WTC11 (cell line): ENCODE data around the gene SMYD3. TPM values are rescaled to one million over a fixed set of nuclear protein-coding genes. Genes with fewer than 3 reads are reported as not detected.

Source experiments
- ATAC-seq: fragments of 200-7000 bp; cut with Tn5 transposase; 2 replicates; pipeline ENCODE4 v1.10.0; 2021; ENCODE audit warnings: mild to moderate bottlenecking, moderate library complexity
- CTCF ChIA-PET: fragments of 300-600 bp; sonication (Branson Sonifier 250); formaldehyde crosslinking; loops from one replicate; lab custom pipeline; 2021; ENCODE audit warnings: antibody characterized with exemption; lab: Charles Lee
- POLR2A ChIA-PET: fragments of 350-600 bp; sonication (Branson Sonifier 250); formaldehyde crosslinking; loops from one replicate; lab custom pipeline; 2021; ENCODE audit warnings: antibody characterized with exemption; lab: Charles Lee
- DNase-seq: peaks from one replicate; pipeline ENCODE4 v3.0.0; 2021; ENCODE audit warnings: low spot score
- H3K27ac Mint-ChIP-seq: 2 replicates; pipeline ENCODE4 v1.8.0; 2021; ENCODE audit warnings: mixed read lengths
- H3K27me3 Mint-ChIP-seq: 2 replicates; pipeline ENCODE4 v1.8.0; 2021; ENCODE audit warnings: low read depth, mild to moderate bottlenecking, moderate library complexity, mixed read lengths
- H3K36me3 Mint-ChIP-seq: 2 replicates; pipeline ENCODE4 v1.8.0; 2021; ENCODE audit warnings: mixed read lengths
- H3K4me1 Mint-ChIP-seq: 2 replicates; pipeline ENCODE4 v1.8.0; 2022; ENCODE audit warnings: mixed read lengths
- H3K4me3 Mint-ChIP-seq: 2 replicates; pipeline ENCODE4 v1.8.0; 2021; ENCODE audit warnings: mild to moderate bottlenecking, moderate library complexity, mixed read lengths
- H3K9me3 Mint-ChIP-seq: 2 replicates; pipeline ENCODE4 v1.8.0; 2021; ENCODE audit warnings: mixed read lengths
- ARID4B ChIP-seq: sonication (generic); formaldehyde crosslinking; IDR thresholded peaks from 2 replicates; pipeline ENCODE4 v1.8.0; 2023; ENCODE audit warnings: missing genetic modification reagents, mild to moderate bottlenecking, borderline replicate concordance
- ERG ChIP-seq: fragments of 250-450 bp; sonication (Bioruptor Pico); IDR thresholded peaks from 2 replicates; pipeline ENCODE4 v1.8.0; 2021; ENCODE audit warnings: mild to moderate bottlenecking
- FOXK1 ChIP-seq: sonication (generic); formaldehyde crosslinking; IDR thresholded peaks from 2 replicates; pipeline ENCODE4 v1.8.0; 2022; ENCODE audit warnings: mild to moderate bottlenecking, moderate library complexity, missing genetic modification reagents
- GABPB1 ChIP-seq: sonication (generic); formaldehyde crosslinking; IDR thresholded peaks from 2 replicates; pipeline ENCODE4 v1.8.1; 2023; ENCODE audit warnings: mild to moderate bottlenecking, missing genetic modification reagents
- HMGA2 ChIP-seq: fragments of 250-450 bp; sonication (Bioruptor Pico); IDR thresholded peaks from 2 replicates; pipeline ENCODE4 v1.4.0; 2021; ENCODE audit warnings: mild to moderate bottlenecking, moderate library complexity
- MAX ChIP-seq: sonication (generic); formaldehyde crosslinking; IDR thresholded peaks from 2 replicates; pipeline ENCODE4 v1.8.0; 2022; ENCODE audit warnings: mild to moderate bottlenecking, missing genetic modification reagents
- MLX ChIP-seq: sonication (generic); formaldehyde crosslinking; IDR thresholded peaks from 2 replicates; pipeline ENCODE4 v1.8.1; 2023; ENCODE audit warnings: mild to moderate bottlenecking, missing genetic modification reagents, moderate library complexity
- MXD4 ChIP-seq: fragments of 250-450 bp; sonication (Bioruptor Pico); IDR thresholded peaks from 2 replicates; pipeline ENCODE4 v1.8.0; 2021; ENCODE audit warnings: mild to moderate bottlenecking, moderate library complexity, borderline replicate concordance
- MYBL2 ChIP-seq: sonication (generic); formaldehyde crosslinking; IDR thresholded peaks from 2 replicates; pipeline ENCODE4 v1.8.1; 2023; ENCODE audit warnings: mild to moderate bottlenecking, moderate library complexity, missing genetic modification reagents
- NFATC4 ChIP-seq: fragments of 250-450 bp; sonication (Bioruptor Pico); IDR thresholded peaks from 2 replicates; pipeline ENCODE4 v1.9.0; 2021; ENCODE audit warnings: mild to moderate bottlenecking
- OVOL2 ChIP-seq: fragments of 250-450 bp; sonication (Bioruptor Pico); IDR thresholded peaks from 2 replicates; pipeline ENCODE4 v1.9.0; 2021; ENCODE audit warnings: mild to moderate bottlenecking, borderline replicate concordance
- PREB ChIP-seq: sonication (generic); formaldehyde crosslinking; IDR thresholded peaks from 2 replicates; pipeline ENCODE4 v1.8.1; 2022; ENCODE audit warnings: mild to moderate bottlenecking, missing genetic modification reagents, moderate library complexity, borderline replicate concordance
- PRRX2 ChIP-seq: fragments of 250-450 bp; sonication (Bioruptor Pico); IDR thresholded peaks from 2 replicates; pipeline ENCODE4 v1.8.0; 2021; ENCODE audit warnings: mild to moderate bottlenecking
- STAT6 ChIP-seq: sonication (generic); formaldehyde crosslinking; conservative IDR thresholded peaks from 2 replicates; pipeline ENCODE4 v1.8.1; 2023; ENCODE audit warnings: mild to moderate bottlenecking, low read depth, missing genetic modification reagents, moderate library complexity
- TP53 ChIP-seq: sonication (generic); formaldehyde crosslinking; IDR thresholded peaks from 2 replicates; pipeline ENCODE4 v1.8.1; 2023; ENCODE audit warnings: mild to moderate bottlenecking, missing genetic modification reagents
- ZBTB43 ChIP-seq: sonication (generic); formaldehyde crosslinking; IDR thresholded peaks from 2 replicates; pipeline ENCODE4 v1.8.1; 2023; ENCODE audit warnings: mild to moderate bottlenecking, missing genetic modification reagents
- ZNF232 ChIP-seq: sonication (generic); formaldehyde crosslinking; IDR thresholded peaks from 2 replicates; pipeline ENCODE4 v1.8.0; 2022; ENCODE audit warnings: mild to moderate bottlenecking, missing genetic modification reagents
- ZNF281 ChIP-seq: sonication (generic); formaldehyde crosslinking; IDR thresholded peaks from 2 replicates; pipeline ENCODE4 v1.8.0; 2023; ENCODE audit warnings: mild to moderate bottlenecking, missing genetic modification reagents
- ZNF317 ChIP-seq: sonication (generic); formaldehyde crosslinking; IDR thresholded peaks from 2 replicates; pipeline ENCODE4 v1.8.1; 2023; ENCODE audit warnings: low read depth, mild to moderate bottlenecking, moderate library complexity, missing genetic modification reagents, borderline replicate concordance
- ZNF423 ChIP-seq: fragments of 250-450 bp; sonication (Bioruptor Pico); IDR thresholded peaks from 2 replicates; pipeline ENCODE4 v2.1.2; 2022; ENCODE audit warnings: mild to moderate bottlenecking, moderate library complexity
- total RNA-seq: library from RNA; stranded (reverse); gene quantifications from 3 replicates; pipeline ENCODE4 v1.2.3, GENCODE V29; 2021

The SMYD3 gene
- total RNA-seq, 1 experiment from 2014 or later: 21.4 TPM

- no peak overlapping the region for H3K4me3 Mint-ChIP-seq
- no peaks in the 10 kb centered on the region for H3K4me1 Mint-ChIP-seq
- DNase-seq: no peak
- peaks cover 18% of the 10 kb centered on the region for H3K36me3 Mint-ChIP-seq
- CTCF ChIA-PET: no interaction called here
- H3K9me3 Mint-ChIP-seq: peaks cover 31% of the 10 kb centered on the region
- peaks cover 7% of the 10 kb centered on the region; the same call in 1 of the 2 replicates for H3K27me3 Mint-ChIP-seq
- no peak for ATAC-seq
- TF ChIP-seq FOXK1 (CRISPR knock-in tag) (no peak), MXD4 (CRISPR knock-in tag) (no peak), NFATC4 (no peak), ZNF281 (CRISPR knock-in tag) (no peak), PRRX2 (no peak), TP53 (CRISPR knock-in tag) (no peak), ZNF423 (CRISPR knock-in tag) (no peak), GABPB1 (CRISPR knock-in tag) (no peak), MAX (no peak), ARID4B (no peak), STAT6 (CRISPR knock-in tag) (no peak)
- TF ChIP-seq, all 79 proteins: peak for 0
- no peak overlapping the region for H3K27ac Mint-ChIP-seq
- POLR2A ChIA-PET: no interaction called here
These were observed 19.8 kb upstream of the SMYD3 start for GRCh38 chr1:246526915-246527314.

- H3K4me1 Mint-ChIP-seq: no peaks in the 10 kb centered on the region
- peaks cover 7% of the 10 kb centered on the region; the same call in 1 of the 2 replicates for H3K27me3 Mint-ChIP-seq
- peaks cover 29% of the 10 kb centered on the region for H3K9me3 Mint-ChIP-seq
- DNase-seq (no peak), ATAC-seq (no peak)
- ChIA-PET CTCF (interaction anchor here (0.6 kb wide), 1 partner anchor 220 kb away, joined by 3 read pairs; no protein-coding TSS in a partner anchor), POLR2A (no interaction called here)
- H3K4me3 Mint-ChIP-seq: no peak overlapping the region
- H3K27ac Mint-ChIP-seq: no peak overlapping the region
- H3K36me3 Mint-ChIP-seq: peaks cover 15% of the 10 kb centered on the region
- no peak for TF ChIP-seq OVOL2 (CRISPR knock-in tag)
- TF ChIP-seq ZBTB43: no peak
- no peak for TF ChIP-seq ERG (CRISPR knock-in tag)
- no peak for TF ChIP-seq ZNF232
- TF ChIP-seq ZNF317: no peak
- no peak for TF ChIP-seq GABPB1 (CRISPR knock-in tag)
- TF ChIP-seq PREB: no peak
- TF ChIP-seq MYBL2 (CRISPR knock-in tag): no peak
- TF ChIP-seq MLX (CRISPR knock-in tag): no peak
- TF ChIP-seq HMGA2 (CRISPR knock-in tag): no peak
These were observed 19.3 kb upstream of the SMYD3 start for GRCh38 chr1:246526380-246526779.
